Gastroesophageal sphincter (tissue), 4 donors: ENCODE data around the gene BTRC. TPM values are rescaled to one million over a fixed set of nuclear protein-coding genes. Genes with fewer than 3 reads are reported as not detected.

ENCODE experiments used
- ATAC-seq: fragments of 150-250 bp; one replicate; pipeline ENCODE4 v1.9.1; 2016; ENCODE audit warnings: mild to moderate bottlenecking, moderate library complexity
- H3K27ac ChIP-seq, 4 donors: fragments of 200-600 bp; sonication (generic) in 3 of 4; 1 replicate in 3 of 4; 2 replicates in 1 of 4; pipeline ENCODE4 v1.5.1; 2016 to 2019
- H3K27me3 ChIP-seq: fragments of 200-600 bp; sonication (generic); one replicate; pipeline ENCODE4 v1.5.1; 2019
- H3K36me3 ChIP-seq, 2 donors: fragments of 200-600 bp; sonication (generic); one replicate each; pipeline ENCODE4 v1.5.1; 2019; ENCODE audit warnings: control low read depth in 1 of 2
- H3K4me1 ChIP-seq, 3 donors: fragments of 200-600 bp; sonication (generic); 1 replicate in 2 of 3; 2 replicates in 1 of 3; pipeline ENCODE4 v1.5.1; 2016 to 2019; ENCODE audit warnings: control low read depth in 2 of 3
- H3K4me3 ChIP-seq, 2 donors: fragments of 200-600 bp; sonication (generic); one replicate each; pipeline ENCODE4 v1.5.1; 2019; ENCODE audit warnings: mild to moderate bottlenecking in 1 of 2, moderate library complexity in 1 of 2
- H3K9me3 ChIP-seq, 3 donors: fragments of 200-600 bp; sonication (generic); one replicate each; pipeline ENCODE4 v1.5.1; 2017 to 2019; ENCODE audit warnings: control low read depth in 2 of 3
- EP300 ChIP-seq: sonication (generic); formaldehyde crosslinking; IDR thresholded peaks from one replicate; pipeline ENCODE4 v1.6.1; 2017; ENCODE audit warnings: antibody characterized with exemption, mild to moderate bottlenecking
- POLR2A ChIP-seq, 2 donors: fragments of 450-650 bp; IDR thresholded peaks; one replicate each; pipeline ENCODE4 v1.6.1; 2017; ENCODE audit warnings: antibody characterized with exemption in 2 of 2, mild to moderate bottlenecking in 2 of 2, moderate library complexity in 1 of 2
- POLR2AphosphoS5 ChIP-seq: sonication (generic); formaldehyde crosslinking; IDR thresholded peaks from one replicate; pipeline ENCODE4 v1.6.1; 2017; ENCODE audit warnings: antibody characterized with exemption
- WGBS, 2 donors: methylation state at CpG; one replicate each; pipeline ENCODE4 v1.1.5; 2018; ENCODE audit warnings: low coverage in 1 of 2; 5-methylcytosine and 5-hydroxymethylcytosine counted together
- total RNA-seq, 4 donors: library from RNA; depleted of rRNA; stranded (reverse); fragments of >200 nt; gene quantifications; one replicate each; pipeline ENCODE4 v1.1.0, GENCODE V29; 2016
- TF ChIP-seq, protein P1 (sequence below), 4 experiments: fragments of 200-600 bp in 2 of 4; fragments of 450-650 bp in 2 of 4; sonication (generic) in 1 of 4; IDR thresholded peaks; one replicate each; pipeline ENCODE4 v1.5.1; 2017 to 2019; ENCODE audit warnings: antibody characterized with exemption in 4 of 4, mild to moderate bottlenecking in 2 of 4, moderate library complexity in 2 of 4

Gene BTRC
- total RNA-seq, 4 donors from 2014 or later: 9.0 to 15.6 (median 14.1) TPM

DNA sequence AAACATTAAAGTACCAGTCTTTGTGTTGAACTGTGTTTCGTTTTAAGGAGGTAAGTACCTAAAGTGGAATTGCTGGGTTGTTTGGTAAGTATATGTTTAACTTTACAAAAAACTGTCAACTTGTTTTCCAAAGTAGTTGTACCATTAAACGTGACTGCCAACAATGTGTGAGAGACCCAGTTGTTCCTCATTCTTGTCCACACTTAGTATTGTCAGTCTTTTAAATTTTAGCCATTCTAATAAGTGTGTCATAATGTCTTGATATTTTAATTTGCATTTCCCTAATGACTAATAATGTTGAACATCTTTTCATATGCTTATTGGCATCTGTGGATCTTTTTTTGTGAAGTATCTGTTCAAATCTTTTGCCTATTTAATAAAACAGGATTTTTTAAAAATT, 159.8 kb downstream of the BTRC start:
- Histone ChIP-seq H3K27ac (no peak overlapping the region), H3K27me3 (no peaks in the 10 kb centered on the region), H3K36me3 (no peaks in the 10 kb centered on the region), H3K9me3 (peaks cover 0 to 4% (median 0%) of the 10 kb centered on the region in 3 donors), H3K4me3 (no peak overlapping the region), H3K4me1 (no peaks in the 10 kb centered on the region)
- ATAC-seq: no peak
- WGBS, 2 donors: 87 to 100% methylated on average over 2 of the region's 2 CpGs
- TF ChIP-seq EP300 (no peak), POLR2A (IDR thresholded peaks at IDR 0.05) (no peak), POLR2AphosphoS5 (no peak)
- TF ChIP-seq, protein P1, sequence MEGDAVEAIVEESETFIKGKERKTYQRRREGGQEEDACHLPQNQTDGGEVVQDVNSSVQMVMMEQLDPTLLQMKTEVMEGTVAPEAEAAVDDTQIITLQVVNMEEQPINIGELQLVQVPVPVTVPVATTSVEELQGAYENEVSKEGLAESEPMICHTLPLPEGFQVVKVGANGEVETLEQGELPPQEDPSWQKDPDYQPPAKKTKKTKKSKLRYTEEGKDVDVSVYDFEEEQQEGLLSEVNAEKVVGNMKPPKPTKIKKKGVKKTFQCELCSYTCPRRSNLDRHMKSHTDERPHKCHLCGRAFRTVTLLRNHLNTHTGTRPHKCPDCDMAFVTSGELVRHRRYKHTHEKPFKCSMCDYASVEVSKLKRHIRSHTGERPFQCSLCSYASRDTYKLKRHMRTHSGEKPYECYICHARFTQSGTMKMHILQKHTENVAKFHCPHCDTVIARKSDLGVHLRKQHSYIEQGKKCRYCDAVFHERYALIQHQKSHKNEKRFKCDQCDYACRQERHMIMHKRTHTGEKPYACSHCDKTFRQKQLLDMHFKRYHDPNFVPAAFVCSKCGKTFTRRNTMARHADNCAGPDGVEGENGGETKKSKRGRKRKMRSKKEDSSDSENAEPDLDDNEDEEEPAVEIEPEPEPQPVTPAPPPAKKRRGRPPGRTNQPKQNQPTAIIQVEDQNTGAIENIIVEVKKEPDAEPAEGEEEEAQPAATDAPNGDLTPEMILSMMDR (IDR thresholded peaks at IDR 0.05): no peak

DNA sequence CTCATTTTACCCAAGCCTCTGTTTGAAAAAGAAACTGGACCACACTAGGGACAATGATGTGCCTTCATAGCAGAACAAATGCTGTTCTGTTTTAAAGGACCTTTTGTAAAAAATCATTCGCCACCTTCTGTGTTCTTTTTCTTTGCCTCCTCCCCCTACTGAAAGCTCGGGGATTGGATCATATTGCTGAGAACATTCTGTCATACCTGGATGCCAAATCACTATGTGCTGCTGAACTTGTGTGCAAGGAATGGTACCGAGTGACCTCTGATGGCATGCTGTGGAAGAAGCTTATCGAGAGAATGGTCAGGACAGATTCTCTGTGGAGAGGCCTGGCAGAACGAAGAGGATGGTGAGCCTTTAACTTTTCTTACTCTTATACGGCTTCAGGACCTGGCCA, 171.9 kb downstream of the BTRC start:
- no peaks in the 10 kb centered on the region for H3K27me3 ChIP-seq
- H3K4me1 ChIP-seq: no peaks in the 10 kb centered on the region
- H3K36me3 ChIP-seq: peaks cover 0 to 32% of the 10 kb centered on the region in 2 donors
- 86 to 100% methylated on average over 2 to 6 of the region's 6 CpGs for WGBS, 2 donors
- H3K4me3 ChIP-seq: no peak overlapping the region
- no peak overlapping the region for H3K27ac ChIP-seq
- ATAC-seq: no peak
- H3K9me3 ChIP-seq: no peaks in the 10 kb centered on the region
- no peak for TF ChIP-seq EP300

GRCh38 chr10:101529207-101529606, 175.2 kb downstream of the BTRC start:
- Histone ChIP-seq H3K4me1 (no peaks in the 10 kb centered on the region), H3K27me3 (no peaks in the 10 kb centered on the region), H3K27ac (no peak overlapping the region), H3K9me3 (no peaks in the 10 kb centered on the region), H3K4me3 (no peak overlapping the region), H3K36me3 (peaks cover 5 to 59% of the 10 kb centered on the region in 2 donors)
- WGBS, 2 donors: 80 to 100% methylated on average over 1 of the region's 1 CpG
- no peak for ATAC-seq
- TF ChIP-seq, protein P1 (IDR thresholded peaks at IDR 0.05): no peak
- no peak for TF ChIP-seq POLR2AphosphoS5
- no peak for TF ChIP-seq POLR2A (IDR thresholded peaks at IDR 0.05)
- TF ChIP-seq EP300: no peak

DNA sequence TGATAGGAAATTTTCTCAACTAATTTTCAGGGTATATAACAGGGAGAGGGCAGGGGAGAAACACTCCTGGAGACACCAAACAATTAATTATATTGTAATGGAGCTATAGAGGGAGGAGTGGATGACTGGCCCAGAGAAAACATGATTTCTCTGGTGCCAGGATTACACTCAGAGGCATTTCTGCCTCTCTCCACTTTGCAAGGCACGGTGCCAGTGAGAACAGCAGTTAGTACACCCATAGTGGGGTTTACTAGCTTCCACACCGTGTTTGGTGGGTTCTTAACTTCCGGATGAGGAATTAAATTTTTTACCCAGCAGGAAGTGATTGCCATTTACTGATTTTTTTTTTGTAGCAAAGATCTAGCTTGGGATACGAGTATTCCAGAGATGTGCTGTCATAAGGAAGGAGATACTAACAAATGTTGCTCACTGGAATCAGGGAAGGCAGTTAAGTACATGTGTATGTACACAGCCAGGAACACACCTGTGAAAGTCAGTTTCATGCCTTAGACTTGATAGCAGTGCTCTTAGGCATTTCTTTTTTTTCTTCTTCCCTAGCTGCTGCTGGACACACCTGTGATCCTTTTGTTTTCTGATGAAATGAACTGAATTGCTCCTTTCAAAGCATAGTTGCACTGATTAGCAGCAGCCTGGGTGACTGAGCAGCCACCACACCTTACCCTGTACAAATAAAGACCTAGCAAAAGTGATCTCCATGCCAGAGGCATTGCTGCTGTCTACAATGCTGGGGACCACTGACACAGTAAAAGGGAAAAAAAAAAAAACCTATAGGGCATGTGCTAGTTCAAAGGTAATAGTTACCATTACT, 176.0 kb downstream of the BTRC start:
- H3K27ac ChIP-seq: no peak overlapping the region
- peaks cover 5 to 66% of the 10 kb centered on the region in 2 donors for H3K36me3 ChIP-seq
- TF ChIP-seq POLR2AphosphoS5 (no peak), POLR2A (IDR thresholded peaks at IDR 0.05) (no peak), EP300 (no peak)
- TF ChIP-seq, protein P1 (IDR thresholded peaks at IDR 0.05): no peak
- ATAC-seq: no peak
- no peaks in the 10 kb centered on the region for H3K9me3 ChIP-seq
- H3K4me3 ChIP-seq: no peak overlapping the region
- H3K27me3 ChIP-seq: no peaks in the 10 kb centered on the region
- H3K4me1 ChIP-seq: no peaks in the 10 kb centered on the region
- WGBS, 2 donors: 58 to 79% methylated on average over 4 of the region's 4 CpGs

GRCh38 chr10:101535949-101536348, 182.0 kb downstream of the BTRC start:
- no peak for TF ChIP-seq POLR2AphosphoS5
- TF ChIP-seq, protein P1 (IDR thresholded peaks at IDR 0.05): no peak
- no peak for TF ChIP-seq POLR2A (IDR thresholded peaks at IDR 0.05)
- TF ChIP-seq EP300: no peak
- H3K9me3 ChIP-seq: no peaks in the 10 kb centered on the region
- H3K4me3 ChIP-seq: no peak overlapping the region
- no peak for ATAC-seq
- WGBS, 2 donors: 71 to 72% methylated on average over 4 of the region's 4 CpGs
- no peak overlapping the region for H3K27ac ChIP-seq
- H3K27me3 ChIP-seq: no peaks in the 10 kb centered on the region
- no peaks in the 10 kb centered on the region for H3K4me1 ChIP-seq
- H3K36me3 ChIP-seq: peaks cover 5 to 86% of the 10 kb centered on the region in 2 donors
